Fibroblast of gingiva (primary cell): ENCODE data around the gene SLC22A13.
"Not testable (repeated sequence)": the region's sequence is repeated elsewhere in the genome, so short reads cannot be mapped to it uniquely, and the experiment has no call there.

ENCODE experiments used
- DNase-seq: peaks from one replicate; pipeline ENCODE4 v3.0.0-alpha.2; 2011; ENCODE audit warnings: low read depth

Gene SLC22A13

DNA sequence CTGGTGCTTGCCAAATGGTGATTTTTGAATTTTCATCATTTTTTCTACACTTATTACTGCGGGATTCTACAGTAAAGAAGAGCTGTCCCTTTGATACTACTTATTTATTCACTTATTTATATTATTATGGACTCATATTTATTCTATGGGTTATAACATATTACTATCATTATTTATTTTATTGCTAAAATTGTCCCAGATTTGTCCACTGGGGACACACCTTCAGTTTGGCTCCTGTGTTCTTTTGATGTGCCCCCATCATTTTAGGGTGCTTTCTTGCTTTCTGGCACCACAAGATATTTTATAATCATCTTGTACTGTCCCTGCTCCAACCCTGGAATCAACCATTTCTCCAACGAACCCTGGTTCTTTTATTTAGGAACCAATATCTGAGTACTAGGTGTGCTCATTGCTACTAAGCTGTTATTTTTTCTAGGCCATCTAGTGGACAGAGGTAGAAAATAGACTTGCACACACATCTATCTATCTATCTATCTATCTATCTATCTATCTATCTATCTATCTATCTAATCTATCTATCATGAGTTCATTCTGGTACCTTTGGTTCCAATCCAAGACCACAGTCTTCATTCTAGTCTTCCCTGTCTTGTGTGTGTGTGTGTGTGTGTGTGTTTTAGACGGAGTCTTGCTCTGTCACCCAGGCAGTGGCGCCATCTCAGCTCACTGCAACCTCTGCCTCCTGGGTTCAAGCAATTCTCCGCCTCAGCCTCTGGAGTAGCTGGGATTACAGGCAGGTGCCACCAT is 32.5 kb downstream of the SLC22A13 start:
- DNase-seq = peak; percentile 14

DNA sequence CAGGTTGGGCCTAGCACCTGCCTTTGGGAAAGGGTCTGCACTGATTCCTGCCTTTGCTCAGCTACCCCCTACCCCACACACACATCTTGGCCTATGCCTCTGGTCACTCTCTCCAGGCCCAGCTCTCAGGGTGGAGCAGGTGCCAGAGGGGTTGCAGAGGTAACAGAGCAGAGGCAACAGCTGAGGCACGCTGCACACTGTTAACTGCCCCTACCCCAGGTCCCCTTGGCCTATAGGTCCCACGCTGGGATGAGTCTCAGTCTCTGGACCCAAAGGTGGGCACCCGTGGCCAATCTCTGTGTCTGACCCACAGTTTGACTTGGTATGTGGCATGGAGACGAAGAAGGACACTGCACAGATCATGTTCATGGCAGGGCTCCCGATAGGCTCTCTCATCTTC is 41.3 kb downstream of the SLC22A13 start:
- DNase-seq = no peak

DNA sequence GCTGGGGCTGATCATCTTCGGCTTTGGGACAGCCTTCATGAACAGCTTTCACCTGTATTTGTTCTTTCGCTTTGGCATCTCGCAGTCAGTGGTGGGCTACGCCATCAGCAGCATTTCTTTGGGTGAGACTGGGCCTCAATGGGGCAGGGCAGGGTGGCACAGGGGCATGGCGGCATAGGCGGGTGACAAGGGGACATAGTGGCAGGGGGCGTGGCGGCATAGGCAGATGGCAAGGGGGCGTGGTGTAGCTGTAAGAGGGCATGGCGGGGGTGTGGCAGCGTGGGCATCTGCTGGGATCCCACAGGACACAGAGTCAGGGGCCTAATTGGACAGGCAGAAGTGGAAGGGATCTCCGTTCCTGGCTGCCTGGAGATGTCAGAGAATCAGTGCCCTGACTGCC is 42.0 kb downstream of the SLC22A13 start:
- no peak for DNase-seq

DNA sequence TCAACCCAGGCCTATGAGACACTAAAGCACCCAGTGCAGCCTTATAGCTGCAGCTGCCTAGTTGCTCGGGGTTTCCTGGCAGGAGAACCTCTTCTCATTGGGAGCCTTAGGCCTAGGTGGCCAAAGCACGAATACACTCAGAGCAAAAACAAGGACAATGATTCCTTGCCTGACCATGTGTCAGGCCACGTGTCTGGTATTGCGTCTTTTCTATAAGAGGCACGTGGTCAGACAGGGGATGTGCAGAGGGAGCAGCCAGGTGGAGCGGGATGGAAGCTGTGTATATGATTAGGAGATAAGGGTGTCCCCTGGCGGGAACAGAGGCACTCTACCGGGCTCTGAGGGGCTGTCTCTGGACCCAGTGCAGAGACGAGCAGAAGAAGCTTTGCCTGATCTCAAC is 42.8 kb downstream of the SLC22A13 start:
- DNase-seq = no peak

DNA sequence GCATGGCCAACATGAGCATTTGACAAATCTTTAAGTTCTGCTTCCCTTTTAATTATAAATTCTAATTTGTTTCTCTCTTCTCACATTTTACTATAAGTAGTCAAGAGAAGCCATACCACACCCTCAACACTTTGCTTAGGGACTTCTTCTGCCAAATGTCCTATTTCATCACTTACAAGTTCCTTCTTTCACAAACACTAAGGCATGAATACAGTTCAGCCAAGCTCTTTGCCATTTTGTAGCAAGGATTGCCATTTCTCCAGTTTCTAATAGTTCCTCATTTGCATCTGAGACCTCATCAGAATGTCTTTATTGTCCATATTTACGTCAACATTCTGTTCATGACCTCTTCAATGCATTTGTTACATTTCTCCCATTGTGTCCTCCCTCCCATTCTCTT is 45.9 kb downstream of the SLC22A13 start:
- no peak for DNase-seq

DNA sequence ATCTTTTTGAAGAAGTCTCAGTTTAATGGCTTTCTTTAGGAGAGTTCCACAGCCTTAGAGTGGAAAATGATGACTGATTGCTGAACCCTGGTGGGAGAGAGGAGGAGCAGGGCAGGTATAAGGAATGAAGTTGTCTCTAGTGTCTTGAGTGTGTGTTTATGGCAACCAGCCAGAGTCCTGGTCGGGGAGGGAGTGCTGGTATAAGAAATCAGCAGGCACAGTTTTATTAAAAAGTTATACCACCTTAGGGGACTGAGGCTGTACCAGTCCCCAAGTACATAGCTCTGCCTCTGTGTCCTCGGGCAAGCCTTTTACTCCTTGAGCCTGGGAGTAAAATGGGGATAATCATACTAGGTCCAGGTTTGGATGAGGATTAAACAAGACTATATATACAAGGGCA is 46.3 kb downstream of the SLC22A13 start:
- DNase-seq = no peak

DNA sequence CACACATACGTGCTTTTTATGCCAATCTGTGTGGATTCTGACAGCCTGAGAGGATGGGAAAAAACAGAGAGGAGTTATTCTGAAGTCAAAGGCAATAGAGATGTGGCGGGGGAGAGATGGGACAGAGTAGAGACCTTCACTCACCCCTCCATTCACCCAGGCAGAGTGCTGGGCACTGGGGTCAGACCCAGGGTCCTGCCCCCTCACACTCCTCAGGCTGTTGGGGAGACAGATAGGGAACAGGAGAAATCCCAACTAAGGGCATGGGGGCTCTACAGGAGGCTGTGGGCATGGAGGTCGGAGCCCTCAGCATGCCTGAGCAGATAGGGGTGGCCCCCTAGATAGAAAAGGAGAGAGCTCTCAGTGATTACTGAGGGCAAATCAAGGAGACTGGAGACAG is 46.7 kb downstream of the SLC22A13 start:
- DNase-seq = no peak

DNA sequence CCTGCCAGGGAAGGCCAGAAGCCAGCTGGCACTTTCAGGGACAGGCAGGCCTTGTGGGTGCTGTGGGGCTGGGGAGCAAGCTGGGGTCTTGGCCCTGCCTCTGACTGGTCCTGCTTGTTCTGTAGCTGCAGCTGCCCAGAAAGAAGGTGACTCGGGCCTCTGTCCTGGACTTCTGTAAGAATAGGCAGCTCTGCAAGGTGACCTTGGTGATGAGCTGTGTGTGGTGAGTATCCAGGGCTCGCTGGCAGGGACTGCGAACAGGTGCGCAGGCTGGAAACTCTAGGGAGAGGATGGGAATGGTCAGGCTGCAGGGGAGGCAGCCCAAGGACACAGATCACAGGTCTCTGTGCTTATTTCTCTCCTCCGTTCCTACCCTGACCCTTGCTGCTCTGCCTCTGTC is 47.7 kb downstream of the SLC22A13 start:
- no peak for DNase-seq

DNA sequence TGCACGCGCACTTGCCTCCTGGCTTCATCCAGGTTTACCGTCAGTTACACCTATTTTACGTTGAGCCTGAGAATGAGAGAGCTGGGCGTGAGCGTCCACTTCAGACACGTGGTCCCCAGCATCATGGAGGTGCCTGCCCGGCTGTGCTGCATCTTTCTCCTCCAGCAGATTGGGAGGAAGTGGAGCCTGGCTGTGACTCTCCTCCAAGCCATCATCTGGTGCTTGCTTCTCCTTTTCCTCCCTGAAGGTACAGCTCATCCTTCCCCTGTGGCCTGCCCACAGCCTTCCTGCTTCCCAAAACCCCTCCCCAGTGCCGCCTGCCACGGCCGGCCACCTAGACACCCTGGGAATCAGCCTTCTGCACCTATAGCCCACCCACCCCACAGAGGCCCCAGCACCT is 48.1 kb downstream of the SLC22A13 start:
- no peak for DNase-seq

DNA sequence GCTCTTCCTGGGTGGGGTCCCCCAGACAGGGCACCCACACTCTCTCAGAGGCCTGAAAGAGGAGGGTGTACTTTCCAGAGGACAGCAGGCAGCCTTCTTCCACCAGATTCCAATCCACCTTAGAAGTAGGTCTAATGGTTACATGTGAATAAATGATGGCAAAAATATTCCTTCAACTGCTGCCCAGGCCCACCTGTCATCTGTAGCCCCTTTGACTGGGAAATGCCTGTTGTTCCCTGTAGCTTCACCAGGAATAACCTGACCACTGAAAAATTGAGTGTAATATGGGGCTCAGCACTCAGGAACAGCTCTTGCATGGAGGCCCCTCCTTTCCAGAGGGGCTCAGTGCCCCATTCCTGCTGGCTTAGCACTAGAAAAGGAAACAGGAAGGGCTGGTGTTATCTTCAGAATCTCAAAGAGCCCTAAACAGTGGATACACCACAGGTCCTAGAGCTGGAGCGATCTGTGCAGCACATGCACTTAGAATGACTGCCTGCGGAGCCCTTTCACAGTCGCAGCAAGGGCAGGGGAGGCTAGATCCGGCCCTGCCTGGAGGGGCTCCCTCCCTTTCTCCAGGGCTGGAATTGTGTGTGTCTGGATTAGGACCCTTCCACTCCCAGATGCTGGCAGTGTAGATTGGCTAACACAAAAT is 48.6 kb downstream of the SLC22A13 start:
- DNase-seq = no peak

DNA sequence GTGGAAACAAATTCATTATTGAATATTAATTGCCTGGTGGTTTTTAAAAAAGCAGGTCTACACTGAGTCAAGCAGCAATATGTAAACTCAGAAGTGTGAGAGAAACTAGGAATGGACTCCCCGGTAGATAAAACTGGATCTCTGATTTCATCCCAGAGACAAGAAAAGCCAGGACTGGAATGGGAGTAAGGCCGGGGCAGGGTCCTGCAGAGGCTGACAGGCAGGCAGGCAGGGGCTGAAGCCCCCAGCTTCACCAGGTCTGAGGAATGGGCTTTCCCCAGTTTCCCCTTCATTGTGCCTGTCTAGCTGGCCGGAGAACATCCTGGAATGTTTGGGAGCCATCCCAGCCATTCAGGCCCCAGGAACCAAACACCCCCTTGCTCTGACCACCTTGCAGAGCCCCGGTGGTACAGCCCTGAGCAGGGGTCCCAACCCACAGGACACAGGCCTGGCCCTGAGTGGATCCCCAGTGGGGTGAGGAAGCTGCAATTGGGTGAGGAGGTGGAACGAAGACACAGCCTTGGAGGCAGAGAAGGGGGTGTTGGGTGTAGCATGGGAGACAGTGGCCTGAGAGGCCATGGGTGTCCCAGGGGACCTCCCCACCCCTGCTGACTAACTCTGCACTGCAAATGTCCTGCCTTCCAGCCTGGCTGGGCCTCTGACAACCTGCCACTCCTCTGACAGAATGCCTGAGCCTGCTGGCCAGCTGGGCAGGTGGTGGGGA is 49.3 kb downstream of the SLC22A13 start:
- no peak for DNase-seq

DNA sequence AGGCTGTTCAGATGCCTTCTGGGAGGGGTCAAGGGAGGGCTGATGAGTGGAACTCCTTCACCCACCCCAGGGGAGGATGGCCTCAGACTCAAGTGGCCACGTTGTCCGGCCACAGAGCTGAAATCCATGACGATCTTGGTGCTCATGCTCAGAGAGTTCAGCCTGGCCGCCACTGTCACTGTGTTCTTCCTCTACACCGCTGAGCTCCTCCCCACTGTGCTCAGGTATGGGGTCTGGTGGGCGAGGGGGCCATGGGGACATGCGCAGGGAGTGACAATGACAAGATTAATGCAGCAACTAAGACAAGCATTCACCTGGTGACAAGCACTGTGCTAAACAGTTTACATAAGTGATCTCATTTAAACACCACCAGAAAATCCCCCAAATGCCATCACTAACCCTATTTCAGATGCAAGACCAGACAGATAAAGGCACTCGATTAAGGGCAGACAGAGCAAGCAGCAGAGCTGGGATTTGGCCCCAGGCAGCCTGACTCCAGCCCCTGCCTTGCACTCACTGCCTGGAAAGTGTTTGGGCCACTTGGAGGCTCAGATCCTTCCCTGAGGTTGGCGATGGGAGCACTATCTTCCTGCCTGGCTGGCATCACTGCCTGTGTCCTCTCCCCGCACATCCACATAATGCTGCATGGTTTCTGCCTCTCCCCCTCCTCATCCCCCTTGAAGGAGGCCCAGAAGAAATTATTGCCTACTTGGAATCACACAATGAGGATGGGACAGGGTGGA is 50.0 kb downstream of the SLC22A13 start:
- no peak for DNase-seq

DNA sequence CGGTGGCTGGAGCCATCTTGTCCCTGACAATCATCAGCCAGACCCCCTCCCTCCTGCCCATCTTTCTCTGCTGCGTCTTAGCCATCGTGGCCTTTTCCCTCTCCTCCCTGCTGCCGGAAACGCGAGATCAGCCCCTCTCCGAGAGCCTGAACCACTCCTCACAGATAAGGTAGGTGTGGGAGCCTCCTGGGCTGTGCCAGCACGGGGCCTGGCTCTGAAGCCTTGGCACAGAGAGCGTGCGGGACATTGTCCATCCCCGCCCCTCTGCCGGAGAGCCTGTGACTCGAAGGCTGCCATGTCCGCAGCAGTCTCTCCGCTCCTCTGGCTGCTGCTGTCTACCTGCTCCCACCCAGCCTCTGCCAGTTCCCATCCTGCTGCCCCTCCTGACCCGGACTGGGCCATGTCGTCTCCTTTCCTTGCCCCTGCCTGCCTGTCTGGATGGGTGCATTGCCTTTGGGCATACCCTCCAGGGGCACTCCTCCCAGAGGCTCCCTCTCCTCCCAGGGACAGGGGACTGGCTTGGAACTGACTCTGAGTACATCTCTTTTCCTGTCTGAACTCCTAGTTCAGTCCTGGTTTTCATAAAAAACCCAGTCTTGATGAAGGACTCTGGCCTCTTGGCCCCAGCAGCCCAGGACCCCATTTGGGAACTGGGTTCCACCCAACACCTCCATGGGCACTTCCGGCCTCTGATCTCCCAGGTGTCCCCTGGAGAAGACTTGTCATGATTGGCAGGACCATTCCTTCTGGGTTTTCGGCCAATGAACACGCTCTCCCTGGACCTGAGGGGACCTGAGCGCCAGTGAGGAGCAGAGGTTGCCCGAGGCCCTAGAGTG is 51.0 kb downstream of the SLC22A13 start:
- DNase-seq = no peak

DNA sequence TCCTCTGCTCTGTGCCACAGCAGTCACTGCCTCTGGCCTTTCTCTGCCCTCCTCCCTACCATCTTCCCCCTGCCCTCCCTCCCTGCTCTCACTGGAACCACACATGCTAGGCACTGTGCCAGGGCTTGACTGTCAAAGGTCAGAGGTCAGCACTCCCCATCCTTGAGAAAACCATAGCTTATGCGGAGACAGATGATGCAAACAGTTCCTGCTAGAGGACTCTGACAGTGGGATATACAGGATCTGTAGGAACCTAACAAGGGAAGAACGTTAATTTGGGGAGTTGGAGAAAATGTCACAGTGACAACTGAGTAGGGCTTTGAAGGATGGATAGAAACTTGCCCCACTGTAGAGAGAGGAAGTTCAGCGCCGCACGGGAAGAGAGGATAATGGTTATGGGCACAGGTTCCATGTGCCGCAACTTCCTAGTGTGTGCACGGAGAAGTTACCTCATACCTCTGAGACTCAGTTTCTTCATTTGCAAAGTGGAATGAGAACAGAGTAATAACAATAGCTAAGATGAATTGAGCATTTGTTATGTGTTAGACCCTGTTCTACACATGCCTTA is 51.7 kb downstream of the SLC22A13 start:
- DNase-seq = no peak

DNA sequence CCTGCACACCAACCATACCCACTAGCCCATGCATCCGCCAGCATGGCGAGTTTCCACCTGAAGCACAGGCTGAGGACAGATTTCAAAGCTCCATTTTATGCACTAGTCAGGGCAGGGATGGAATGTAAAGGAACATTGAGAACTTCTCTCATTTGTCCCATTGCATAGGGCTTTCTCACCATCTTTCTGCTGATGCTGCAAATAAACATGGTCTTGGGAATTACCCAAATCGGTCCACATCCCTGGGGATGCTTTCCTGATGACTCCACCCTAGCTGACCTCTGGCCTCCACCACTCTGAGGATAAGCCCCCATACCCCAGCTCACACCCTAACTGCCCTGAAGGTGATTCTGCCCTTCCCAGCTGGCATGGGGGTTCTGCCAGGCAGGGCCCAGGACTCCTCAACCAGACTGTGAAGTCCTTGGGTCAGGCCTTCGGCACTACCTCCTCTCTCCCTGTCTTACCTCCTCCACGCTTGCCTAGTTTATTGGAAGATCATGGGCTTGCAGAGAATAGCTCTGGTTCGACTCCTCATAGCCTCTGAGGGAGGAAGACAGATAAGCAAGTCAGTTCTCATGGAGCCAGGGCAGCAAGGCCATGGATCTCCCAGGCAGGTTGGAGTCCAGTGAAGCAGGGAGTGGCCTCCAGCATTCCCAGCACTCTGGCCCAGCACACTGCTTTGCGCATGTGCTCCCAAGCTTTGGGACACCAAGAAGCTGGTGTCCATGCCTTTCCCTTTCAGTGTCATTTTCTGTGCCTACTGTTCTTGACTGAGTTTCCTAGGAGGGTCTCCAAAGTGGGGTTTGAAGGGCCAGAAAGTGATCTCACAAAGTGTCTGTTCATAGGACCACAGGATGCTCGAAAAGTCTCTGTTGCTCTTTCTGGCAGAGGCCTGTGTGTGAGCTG is 53.4 kb downstream of the SLC22A13 start:
- DNase-seq = no peak

DNA sequence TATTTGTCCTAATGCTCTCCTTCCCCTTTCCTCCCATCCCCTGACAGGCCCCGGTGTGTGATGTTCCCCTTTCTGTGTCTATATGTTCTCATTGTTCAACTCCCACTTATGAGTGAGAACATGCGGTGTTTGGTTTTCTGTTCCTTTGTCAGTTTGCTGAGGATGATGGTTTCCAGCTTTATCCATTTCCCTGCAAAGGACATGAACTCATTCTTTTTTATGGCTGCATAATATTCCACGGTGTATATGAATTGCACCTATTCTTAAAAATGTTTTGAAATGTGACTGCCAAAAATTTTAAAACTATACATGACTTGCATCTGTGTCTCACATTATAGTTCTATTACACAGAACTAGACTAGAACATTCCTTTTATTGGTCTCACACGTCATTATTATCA is 55.0 kb downstream of the SLC22A13 start:
- DNase-seq = not testable (repeated sequence)

DNA sequence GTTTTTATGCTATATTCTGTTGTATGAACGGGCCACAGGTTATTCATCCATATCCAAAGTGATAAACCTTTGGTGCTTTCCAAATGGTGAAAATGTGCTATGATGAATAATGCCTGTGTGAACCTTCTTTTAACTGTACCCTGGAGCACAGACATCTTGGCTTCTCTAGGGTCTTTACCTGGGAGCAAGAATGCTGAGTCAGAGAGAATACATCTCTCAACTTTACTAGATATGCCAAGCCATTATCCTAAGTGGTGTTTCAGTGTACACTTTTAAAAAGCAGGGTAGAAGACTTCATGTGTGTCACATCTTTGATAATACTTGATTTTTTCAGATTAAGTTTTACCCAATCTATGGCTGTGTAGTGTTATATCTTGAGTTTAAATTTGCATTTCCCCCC is 57.4 kb downstream of the SLC22A13 start:
- no peak for DNase-seq

DNA sequence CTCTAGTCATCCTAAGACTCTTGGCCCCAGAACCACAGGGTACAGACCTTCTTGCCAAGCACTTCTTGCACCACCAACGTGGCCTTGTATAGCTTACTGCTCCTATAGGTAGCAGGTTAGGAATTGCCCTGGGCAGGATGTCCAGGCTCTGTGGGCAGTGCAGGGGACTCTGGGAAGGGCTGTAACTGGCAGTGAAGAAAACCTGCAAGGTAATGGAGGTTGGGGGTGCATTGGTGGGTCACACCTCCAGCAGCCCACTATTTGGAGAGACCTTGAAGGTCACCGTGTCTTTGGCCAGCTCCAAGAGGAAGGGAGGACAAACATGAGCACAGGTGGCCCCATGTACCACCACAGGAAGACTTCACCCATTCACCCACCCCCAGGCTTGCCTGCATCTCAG is 59.6 kb downstream of the SLC22A13 start:
- no peak for DNase-seq

DNA sequence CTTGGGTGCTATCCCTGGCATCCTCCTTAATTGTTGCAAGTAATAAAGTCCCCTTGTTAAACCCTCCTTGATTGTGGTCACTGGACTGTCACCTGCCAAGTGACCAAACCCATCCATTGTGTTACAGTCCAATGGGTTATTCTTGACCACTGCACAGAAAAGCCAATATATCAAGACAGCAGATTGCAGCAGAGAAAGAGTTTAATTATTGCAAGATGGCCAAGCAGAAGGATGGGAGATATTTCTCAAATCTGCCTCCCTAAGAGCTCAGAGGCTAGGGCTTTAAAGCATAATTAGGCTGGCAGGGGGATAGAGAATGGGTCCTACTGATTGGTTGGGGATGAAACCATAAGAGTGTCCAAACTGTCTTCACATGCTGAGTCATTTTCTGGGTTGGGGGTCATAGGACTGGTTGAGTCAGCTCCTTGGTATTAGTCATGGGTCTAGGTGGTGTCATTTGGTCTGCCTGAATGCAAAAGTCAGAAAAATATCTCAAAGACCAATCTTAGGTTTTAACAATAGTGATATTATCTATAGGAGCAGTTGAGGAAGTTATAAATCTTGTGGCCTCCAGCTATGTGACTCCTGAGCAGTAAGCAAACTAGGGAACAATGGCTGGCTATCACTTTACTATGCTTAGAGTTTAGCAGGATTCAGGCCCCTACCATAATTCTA is 61.9 kb downstream of the SLC22A13 start:
- DNase-seq = peak; percentile 14
